Midbrain (tissue), 1 donor: ENCODE data around the gene CDH23.

Experiments used
- DNase-seq: peaks from one replicate; lab custom pipeline; 2025; lab: John Stamatoyannopoulos, UW

Gene CDH23

DNA sequence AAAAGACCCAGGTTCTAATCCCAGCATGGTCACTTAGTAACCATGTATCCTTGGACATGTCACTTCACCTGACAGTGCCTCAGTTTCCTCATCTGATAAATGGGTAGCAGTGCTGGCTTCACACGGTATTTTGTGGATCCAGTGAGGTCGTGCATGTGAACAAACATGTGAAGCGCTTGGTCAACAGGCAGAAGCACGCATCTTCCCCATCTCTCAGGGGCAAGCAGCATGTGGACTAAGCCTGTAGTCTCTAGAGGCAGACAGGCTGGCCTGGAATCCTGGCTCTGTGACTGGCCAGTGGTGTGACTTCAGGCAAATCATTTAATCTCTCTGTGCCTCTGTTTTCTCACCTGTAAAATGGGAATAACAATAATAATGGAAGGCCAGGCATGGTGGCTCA is 207.0 kb downstream of the CDH23 start:
- no peak for DNase-seq

DNA sequence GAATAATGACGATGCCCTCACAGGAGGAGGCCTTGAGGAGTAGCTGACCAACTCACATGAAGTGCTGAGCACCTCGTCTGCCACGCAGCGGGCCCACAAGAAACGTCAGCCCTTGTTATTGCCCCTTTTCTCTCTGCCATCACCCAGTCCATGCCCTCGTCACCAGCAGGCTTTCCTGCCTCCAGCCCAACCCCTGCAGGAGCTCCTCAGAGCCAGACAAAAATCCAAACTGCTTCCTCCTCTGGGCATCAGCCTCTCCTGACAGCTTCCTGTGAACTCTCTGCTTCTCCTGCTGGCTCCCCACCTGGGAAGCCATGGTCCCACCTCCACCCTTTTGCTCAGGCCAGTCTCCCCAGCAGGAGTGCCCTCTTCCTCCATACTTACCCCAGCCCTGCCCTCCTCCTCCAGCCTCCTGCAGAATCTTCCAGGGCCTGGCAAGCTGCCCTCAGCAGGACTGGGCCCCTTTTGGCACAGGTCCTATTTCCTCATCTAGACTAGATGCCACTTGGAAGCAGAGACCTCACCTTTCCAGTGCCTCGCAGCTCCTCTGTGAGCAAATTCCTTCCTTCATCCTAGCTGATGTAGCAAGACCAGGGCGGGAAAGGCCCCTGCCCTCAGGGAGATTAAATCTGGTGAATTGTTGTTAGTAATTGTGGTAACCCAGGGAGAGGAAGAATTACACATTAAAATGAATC is 207.8 kb downstream of the CDH23 start:
- no peak for DNase-seq

DNA sequence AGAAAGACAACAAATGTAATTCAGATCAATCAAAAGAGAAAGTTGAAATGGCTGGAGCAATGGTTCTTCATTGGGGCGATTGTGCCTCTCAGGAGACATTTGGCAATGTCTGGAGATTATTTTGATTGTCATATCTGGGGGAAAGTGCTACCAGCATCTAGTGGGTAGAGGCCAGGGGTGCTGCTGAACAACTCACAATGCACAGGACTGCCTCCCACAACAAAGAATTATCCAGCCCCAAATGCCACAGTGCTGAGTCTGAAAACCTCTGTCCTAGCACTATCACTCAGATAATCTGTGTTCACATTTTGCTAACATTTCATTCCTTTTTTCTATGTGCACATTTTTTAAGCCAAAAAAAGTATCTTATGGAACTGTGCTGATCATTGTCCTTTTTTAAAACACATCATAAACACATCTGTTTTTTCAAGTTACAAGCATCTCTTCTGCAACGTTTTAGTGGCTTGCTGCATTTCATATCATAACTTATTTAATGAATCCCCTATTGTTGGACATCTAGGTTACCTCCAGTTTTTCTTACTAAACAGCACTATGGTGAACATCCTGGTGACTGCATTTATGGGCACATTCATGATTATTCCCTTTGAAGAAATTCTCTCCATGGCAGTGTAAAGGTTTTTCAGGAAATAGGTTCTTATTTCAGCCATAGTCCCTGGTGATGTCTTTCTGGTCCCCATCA is 208.7 kb downstream of the CDH23 start:
- DNase-seq = no peak

DNA sequence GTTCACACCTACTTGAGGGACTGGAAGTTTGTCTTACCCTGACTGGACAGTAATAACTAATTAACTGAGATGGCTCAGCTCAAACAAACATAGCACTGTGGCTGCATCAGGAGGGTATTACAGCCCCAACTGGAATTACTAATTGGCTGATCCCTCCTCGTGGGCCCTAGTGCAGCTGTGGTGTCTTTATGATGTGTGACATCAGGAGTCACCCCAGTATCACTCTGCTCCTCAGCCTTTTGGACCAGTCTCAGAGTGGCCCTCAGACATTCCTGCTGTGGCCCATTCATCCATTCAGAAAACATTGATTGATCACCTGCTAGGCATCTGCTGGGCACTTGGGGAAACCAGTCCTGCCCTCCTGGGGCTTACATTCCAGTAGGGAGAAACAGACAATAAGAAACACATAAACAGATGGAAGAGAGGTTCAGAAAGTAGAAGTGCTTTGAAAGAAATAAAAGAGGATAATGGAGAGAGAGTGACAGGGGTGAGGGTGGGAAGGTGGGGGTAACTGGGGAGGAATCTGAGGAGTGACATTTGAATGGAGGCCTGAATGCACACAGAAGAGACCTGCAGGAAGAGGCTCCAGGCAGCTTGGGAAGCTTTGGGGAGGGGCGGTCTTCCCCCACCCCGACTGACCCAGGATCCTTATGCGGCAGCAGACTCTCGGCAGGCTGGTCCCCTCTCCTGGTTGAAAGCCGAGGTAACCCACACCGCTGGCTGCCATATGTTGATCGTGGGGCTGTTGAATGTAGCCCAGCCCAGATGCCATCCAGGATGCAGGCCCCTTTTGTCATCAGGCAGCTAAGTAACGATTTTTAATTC is 209.7 kb downstream of the CDH23 start:
- DNase-seq = no peak

DNA sequence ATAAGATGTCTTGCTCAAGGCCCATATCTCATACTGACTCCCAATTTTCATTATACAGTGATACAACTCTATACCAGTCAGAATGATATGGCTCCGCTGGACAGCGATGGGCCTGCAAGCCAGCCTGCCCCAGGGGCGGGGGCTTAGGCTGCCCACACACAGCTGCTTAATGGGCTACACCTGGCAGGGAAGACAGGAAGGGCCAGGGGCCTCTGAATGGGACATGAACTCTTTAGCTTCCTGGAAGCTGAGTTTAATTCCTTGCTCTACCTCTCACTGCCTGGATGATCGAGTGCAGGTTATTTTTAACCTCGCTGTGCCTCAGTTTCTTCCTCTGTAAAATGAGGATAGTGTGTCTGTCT is 210.3 kb downstream of the CDH23 start:
- no peak for DNase-seq

DNA sequence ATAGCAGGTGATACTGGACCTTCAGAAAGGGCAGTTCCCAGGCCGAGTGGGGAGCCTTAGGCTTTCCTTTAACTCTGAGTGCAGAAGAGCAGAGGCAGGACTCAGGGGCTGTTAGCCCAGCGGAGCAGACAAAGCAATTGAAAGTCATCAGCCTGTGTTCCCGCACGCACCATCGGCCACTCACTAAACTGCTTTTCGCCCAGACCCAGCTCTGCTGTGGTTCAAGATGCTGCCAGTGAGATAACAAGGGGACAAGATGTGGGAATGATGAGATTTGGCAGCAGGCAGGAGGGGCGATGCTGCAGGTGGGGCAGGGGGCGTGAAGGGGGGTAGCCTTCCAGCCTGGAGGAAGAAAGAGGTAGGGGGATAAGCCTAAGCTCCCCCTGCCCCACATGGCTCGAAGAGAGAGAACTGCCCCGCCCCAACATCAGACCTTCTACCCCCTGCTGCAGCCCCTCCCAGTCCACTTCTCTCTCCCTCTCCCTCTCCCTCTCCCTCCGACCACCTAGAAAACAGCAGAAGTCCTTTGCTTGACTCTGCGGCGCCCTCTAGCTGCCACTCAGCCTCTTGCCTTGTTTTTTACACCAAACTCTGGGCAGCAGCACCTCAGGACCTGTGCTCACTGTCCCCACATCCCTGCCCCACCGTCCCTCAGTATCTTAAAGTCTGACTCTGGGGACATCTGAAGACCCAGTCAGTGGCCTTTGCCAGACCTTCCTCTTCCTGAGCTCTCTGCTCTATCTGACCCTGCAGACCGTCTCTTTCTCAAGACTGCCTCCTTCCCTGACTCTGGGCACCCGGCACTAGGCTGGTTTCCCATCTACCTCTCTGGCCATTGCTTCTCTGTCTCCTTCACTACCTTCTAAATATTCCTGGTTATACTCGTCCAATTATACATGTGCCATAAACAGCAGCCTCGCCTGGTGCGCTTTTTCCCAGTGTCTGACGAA is 212.4 kb downstream of the CDH23 start:
- peak; percentile 91 for DNase-seq

DNA sequence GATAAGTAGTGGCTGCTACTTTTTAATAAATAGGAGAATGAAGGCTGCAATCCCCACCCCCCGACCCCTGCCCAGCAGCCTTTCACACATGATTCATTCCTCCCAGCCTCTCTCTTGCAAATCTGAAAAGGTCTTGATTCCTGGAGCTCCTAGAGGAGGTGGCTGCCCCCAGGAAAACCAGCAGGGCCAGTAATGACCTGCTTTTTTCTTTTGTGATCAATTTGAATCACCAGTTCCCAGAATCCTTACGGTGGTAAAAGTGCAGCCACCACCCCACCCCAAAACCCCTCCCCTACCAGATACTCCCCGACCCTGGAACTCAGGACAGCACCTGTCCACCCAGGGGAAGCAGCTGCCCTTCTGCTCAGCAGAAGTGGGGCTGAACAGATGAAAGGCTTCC is 213.9 kb downstream of the CDH23 start:
- no peak for DNase-seq

DNA sequence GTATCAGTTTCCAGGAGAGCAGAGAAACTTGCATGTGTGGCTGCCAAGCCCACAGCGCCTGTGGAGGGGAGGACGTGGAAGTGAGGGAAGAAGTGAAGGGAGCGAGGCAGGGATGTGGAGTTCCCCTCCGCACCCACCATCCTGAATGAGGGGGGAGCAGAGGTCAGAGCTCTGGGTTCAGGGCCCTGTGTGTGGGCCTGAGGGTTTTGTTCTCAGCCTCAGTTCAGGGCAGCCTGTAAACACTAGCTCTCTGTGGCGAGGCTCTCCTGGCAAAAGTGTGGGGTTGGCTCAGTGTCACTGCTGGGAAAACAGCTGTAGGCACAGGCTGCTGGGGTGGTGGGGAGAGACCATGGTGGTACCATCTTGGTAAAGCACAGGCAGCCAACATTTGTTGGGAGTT is 214.4 kb downstream of the CDH23 start:
- peak; percentile 67 for DNase-seq

DNA sequence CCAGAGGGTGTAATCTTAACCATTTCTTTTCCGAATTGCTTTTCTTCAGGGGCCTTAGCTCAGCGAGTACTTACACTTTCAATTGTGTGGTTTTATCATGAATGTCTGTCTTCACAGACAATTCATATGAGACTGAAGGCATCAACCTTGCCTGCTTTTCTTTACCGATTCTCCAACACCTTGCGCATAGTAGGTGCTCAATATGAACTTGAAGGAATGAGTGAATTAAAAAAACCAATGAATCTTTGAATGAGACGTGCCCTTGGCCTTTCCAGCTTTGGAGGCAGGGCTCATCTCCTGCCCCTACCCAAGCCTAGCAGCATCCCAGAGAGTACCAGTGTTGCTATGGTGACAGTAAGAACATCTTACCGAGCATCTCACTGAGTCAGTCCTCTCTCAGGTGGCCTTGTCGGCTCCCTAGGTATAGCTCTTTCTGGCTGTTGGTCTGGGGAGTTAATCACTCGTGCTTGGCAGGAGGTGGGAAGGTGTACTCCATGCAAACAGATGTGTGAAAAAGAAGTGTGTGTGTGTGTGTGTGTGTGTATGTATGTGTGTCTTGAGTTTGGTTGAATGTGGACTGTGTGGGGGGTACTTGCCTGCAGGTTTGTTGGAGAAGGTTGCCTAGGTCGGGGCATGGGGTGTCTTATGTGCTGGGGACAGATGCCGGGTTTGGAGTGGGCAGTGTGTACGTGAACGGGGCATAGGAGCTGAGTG is 215.1 kb downstream of the CDH23 start:
- no peak for DNase-seq

DNA sequence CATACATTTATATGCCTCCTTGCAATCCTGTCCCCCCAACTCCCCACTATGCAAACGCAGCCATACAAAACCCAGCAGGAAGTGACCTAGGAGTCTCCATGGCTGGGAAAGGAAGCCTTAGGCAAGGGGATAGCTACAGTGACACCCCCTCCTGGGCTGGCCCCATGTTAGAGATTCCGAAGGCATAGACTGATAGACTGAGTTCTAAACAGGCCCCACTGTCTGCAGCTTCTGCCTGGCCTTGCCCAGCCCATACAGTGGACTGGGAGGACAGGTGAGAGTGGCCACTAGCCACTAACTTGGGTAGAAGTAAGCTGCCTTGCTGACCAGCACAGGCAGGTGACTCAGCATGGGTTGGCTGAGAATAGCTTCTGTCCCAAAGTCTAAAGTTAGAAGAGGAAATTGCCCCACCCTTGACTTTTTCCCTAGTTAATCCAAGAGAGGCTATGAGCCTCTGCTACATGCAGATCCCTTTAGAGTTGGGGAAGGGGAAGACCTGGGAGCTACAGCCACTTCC is 216.6 kb downstream of the CDH23 start:
- DNase-seq = no peak

DNA sequence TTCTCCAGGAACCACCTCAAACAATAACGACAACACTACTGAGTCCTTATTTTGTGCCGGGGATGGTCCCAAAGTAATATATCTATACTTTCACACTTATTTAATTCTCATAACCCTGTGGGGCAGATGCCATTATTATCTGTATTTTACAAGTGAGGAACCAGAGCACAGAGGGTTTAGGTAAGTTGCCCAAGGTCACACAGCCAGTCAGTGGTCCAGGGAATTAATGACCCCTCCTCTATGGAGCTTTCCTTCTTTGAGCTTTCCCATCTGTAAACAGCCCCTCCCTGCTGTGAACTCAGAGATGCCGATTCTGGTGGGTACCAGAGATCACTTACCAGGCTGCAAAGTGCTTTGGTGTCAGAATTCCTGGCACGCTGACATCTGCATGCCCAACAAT is 217.2 kb downstream of the CDH23 start:
- no peak for DNase-seq

DNA sequence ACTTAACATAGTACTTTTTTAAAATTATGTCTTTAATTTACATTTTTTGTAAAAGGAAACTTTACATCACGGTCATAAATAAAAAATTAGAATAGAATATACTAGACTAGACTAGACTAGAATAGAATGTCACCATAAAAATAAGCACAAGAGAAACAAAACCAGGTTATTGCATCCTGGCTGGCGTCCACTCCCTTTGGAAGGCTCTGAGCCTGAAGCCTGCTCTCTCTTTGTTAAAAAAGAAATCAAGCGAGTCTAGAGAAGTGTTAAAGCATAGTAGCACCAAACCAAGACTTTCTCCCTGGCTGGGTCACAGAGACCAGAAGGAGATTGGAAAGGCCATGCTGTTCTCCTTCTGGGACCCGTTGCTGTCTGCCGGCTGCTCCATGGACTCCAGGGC is 218.2 kb downstream of the CDH23 start:
- DNase-seq = no peak

DNA sequence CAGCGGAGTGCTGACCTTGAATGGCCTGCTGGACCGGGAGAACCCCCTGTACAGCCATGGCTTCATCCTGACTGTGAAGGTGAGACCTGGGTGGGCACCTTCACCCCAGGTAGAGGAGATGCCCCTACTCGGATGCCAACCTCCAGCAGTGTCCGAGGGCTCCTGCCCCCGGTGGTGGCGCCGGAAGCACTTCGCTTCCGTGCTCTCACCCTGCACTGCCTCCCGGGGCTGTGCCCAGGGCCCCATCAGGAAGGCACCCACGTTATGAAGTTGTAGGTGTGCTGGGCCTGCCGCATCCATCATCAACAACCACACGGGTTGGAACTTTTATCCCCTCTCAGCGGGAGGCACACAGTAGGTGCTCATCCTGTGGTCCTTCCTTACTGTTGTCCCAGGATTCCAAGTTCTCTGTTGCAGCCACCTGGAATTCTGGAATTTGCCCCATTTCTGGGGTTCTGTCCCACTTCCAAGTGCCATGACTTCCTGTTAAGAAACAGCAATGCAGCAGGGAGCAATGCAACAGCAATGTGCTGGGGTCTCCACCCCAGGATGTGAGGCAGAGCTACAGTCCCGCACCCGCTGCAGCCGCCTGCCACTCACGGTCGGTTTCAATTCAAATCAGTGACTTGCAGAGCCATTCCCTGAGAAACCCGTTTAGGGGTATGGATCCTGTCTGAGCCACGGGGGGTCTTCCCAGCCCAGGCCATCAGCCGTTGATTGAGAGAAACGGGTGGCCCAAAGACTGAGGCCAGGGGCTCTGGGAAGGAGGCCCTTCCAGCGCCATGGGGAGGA is 219.0 kb downstream of the CDH23 start:
- DNase-seq = no peak

DNA sequence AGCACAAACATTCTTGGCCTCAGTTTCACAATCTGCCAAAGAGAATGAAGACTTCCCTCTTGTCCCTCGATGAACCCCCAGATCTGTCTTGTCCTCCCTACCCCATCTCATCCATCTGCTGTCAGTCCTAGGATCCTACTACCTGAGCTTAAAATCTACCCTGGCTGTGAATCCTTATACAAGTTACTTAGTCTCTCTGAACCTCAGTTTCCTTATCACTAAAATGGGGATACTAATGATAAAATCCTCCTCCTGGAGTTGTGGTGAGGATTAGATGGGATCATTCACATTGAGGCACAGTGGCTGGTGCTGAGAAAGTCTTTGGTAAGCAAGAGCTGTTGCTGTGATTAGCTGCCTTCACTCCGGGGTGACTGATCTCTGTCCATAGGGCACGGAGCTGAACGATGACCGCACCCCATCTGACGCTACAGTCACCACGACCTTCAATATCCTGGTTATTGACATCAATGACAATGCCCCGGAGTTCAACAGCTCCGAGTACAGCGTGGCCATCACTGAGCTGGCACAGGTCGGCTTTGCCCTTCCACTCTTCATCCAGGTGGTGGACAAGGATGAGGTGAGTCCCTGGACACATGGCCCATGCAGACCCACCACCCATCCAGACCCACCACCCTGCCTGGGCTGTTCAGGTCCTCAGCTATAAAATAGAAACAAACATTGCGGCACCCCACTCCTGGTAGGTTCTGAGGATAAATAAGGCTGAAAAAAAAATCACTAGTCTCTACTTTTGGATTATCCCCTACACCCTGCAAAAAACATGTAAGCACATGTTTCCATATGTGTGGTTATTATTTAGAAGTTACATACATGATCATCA is 220.3 kb downstream of the CDH23 start:
- no peak for DNase-seq

DNA sequence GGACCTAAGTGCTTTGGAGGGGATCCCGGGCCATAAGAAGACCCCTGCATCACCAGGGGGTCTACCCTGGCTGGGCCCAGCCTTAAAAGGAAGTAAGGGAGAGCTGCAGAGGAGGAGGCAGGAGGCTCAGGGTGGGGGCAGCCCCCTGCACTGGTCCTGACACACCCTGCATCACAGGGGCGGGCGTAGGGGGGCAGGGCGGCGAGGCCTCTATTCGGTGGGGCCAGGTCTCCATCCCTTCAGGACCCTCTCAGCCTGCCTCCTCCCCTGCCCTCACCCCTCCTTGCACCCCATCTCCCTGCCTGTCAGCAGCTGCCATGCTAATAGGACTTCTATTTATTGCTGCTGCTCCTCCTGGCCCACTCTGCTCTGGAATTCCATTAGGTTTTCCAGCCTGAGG is 221.5 kb downstream of the CDH23 start:
- DNase-seq = no peak

DNA sequence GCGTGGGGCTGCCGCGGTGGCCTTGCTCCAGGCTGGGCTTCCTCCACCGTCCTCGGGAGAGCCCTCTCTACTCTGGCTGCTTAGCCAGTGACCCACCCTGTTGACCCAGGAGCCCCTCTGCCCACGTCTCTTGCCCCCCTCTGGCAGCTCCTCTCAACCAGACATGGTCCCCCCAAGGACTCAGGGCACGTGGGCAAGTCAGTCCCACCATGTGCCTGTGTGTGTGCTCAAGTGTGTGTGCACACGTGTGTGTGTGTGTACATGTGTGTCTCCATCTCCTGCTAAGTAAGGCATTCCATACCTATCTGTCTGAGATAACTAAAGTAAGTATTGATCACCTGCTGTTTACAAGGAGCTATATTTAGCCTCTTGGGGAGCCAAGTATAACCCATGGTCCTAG is 221.9 kb downstream of the CDH23 start:
- DNase-seq = no peak

DNA sequence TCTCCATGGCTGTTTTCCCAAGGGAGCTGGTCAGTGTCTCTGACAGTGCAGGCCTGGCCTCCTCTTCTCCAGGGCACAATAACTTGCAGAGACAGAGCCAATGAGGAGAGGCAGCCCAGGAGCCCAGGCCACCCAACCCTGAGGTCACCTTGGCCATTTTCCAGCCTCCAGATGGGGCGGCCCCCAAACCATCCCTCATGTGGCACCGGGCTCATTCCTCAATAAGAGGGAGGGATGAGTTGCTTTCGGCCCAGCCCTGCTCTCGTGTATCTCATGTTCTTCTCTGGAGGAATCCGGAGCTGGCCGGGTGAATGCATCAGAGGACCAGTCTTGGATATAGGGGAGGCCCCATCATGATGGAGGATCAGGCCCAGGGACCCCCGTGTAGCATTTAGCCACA is 223.9 kb downstream of the CDH23 start:
- no peak for DNase-seq

DNA sequence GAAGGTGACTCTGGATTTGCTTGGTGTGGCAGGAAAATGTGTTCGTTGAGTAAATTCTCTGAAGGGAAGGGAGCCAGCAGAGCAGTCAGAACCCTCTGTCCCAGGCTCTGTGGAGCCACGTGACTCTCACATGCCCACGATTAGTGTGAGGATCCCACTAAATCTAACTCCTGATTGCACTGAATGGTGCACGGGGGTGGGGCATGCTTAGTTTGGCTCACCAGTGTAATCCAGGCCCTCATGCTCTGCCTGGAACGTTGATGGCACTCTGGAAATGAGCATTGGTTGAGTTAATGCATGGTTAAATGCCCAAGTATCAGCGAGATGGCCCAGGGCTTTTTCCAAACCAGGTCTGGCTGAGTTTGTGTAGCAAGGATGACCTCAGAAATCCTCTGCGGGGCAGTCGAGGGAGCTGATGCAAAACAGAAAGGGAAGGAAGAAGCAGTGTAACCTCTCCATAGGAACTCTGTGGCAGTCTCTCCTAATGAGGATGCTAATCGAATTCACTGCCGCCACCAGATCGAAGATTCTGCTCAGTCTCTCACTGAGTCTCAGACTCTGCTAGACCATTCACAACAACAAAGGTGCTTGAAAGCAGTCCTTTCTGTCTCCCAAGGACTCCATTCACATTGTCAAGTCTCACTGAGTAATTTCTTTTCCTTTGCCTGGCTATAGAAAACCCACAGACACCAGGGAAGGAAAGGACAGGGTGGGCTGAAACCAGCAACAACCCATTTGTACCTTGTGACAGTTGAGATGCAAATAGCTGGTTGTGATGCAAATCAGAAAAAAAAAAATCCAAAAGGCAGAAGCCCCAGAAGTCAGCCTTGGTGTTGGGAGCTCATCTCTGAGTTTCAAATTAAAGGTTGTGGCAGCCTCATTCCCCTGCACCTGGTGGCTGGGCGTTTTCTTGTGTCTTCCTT is 224.8 kb downstream of the CDH23 start:
- peak; percentile 66 for DNase-seq
